NCI-H1436 treated with DMSO at 0.1 percent for 48 hours (cell line): ENCODE measurements around the gene CERT1.
"Not testable (repeated sequence)": the region's sequence is repeated elsewhere in the genome, so short reads cannot be mapped to it uniquely, and the experiment has no call there.

Source experiments
- DNase-seq: peaks from one replicate; lab custom pipeline; 2025; lab: John Stamatoyannopoulos, UW

Gene CERT1

GRCh38 chr5:75523275-75523674 lies 11.8 kb upstream of the CERT1 start:
- DNase-seq = no peak

- DNase-seq = no peak
These were observed 11.1 kb upstream of the CERT1 start for GRCh38 chr5:75522542-75522941.

GRCh38 chr5:75522025-75522424 lies 10.6 kb upstream of the CERT1 start:
- no peak for DNase-seq

GRCh38 chr5:75521195-75521594 lies 9.8 kb upstream of the CERT1 start:
- no peak for DNase-seq

GRCh38 chr5:75519761-75520160 lies 8.3 kb upstream of the CERT1 start:
- DNase-seq = no peak

- no peak for DNase-seq
These were observed 2.9 kb upstream of the CERT1 start for GRCh38 chr5:75514323-75514722.

- DNase-seq = no peak
These were observed 2.4 kb upstream of the CERT1 start for GRCh38 chr5:75513841-75514240.

- DNase-seq = no peak
These were observed 1.1 kb upstream of the CERT1 start for GRCh38 chr5:75512383-75513074.

GRCh38 chr5:75510836-75511434 lies 494 bp downstream of the CERT1 start:
- no peak for DNase-seq

GRCh38 chr5:75510417-75510835 lies 1.0 kb downstream of the CERT1 start:
- no peak for DNase-seq

- DNase-seq = no peak
These were observed 1.5 kb downstream of the CERT1 start for GRCh38 chr5:75509956-75510355.

GRCh38 chr5:75509546-75509945 lies 1.9 kb downstream of the CERT1 start:
- no peak for DNase-seq

- DNase-seq = no peak
These were observed 3.6 kb downstream of the CERT1 start for GRCh38 chr5:75507841-75508240.

- not testable (repeated sequence) for DNase-seq
These were observed 6.3 kb downstream of the CERT1 start for GRCh38 chr5:75505112-75505511.

- DNase-seq = not testable (repeated sequence)
These were observed 12.6 kb downstream of the CERT1 start for GRCh38 chr5:75498875-75499274.

GRCh38 chr5:75498208-75498777 lies 13.1 kb downstream of the CERT1 start:
- DNase-seq = no peak

GRCh38 chr5:75496026-75496425 lies 15.4 kb downstream of the CERT1 start:
- DNase-seq = no peak

- no peak for DNase-seq
These were observed 19.8 kb downstream of the CERT1 start for GRCh38 chr5:75491621-75492020.

- DNase-seq = not testable (repeated sequence)
These were observed 21.6 kb downstream of the CERT1 start for GRCh38 chr5:75489847-75490246.

GRCh38 chr5:75484605-75485004 lies 26.8 kb downstream of the CERT1 start:
- no peak for DNase-seq

GRCh38 chr5:75482482-75482881 lies 28.9 kb downstream of the CERT1 start:
- DNase-seq = no peak

- no peak for DNase-seq
These were observed 30.4 kb downstream of the CERT1 start for GRCh38 chr5:75481024-75481423.

- DNase-seq = no peak
These were observed 36.1 kb downstream of the CERT1 start for GRCh38 chr5:75475364-75475763.

GRCh38 chr5:75473463-75473862 lies 38.0 kb downstream of the CERT1 start:
- no peak for DNase-seq
